GM12878 (cell line): Measurements from ENCODE around the gene CHFR. TPM values are rescaled to one million over a fixed set of nuclear protein-coding genes. Genes with fewer than 3 reads are reported as not detected.

Source experiments
- ATAC-seq: fragments of 200-7000 bp; cut with Tn5 transposase; 3 replicates; pipeline ENCODE4 v1.9.1; 2020; ENCODE audit warnings: mild to moderate bottlenecking, moderate library complexity
- BruUV-seq: library from RNA; stranded (reverse); fragments of 400-500 nt; replicated peaks from 2 replicates; lab custom pipeline; 2021; lab: Mats Ljungman, UMichigan
- CTCF ChIA-PET: fragments of 300-600 bp; sonication (Branson Sonifier 250); formaldehyde crosslinking; extraction: SDS; loops from one replicate; lab custom pipeline; 2021; ENCODE audit warnings: inconsistent platforms; lab: Yijun Ruan, JAX
- POLR2A ChIA-PET: fragments of 350-600 bp; formaldehyde crosslinking; extraction: SDS; loops from one replicate; lab custom pipeline; 2021; ENCODE audit warnings: inconsistent platforms; lab: Charles Lee
- RAD21 ChIA-PET: fragments of 300-600 bp; sonication (Branson Sonifier 250); formaldehyde crosslinking; loops from one replicate; lab custom pipeline; 2023; ENCODE audit warnings: antibody characterized with exemption; ENCODE audit not compliant: unreplicated experiment; lab: Charles Lee
- SMC1A ChIA-PET: fragments of 300-600 bp; sonication (Branson Sonifier 250); formaldehyde crosslinking; loops from one replicate; lab custom pipeline; 2023; ENCODE audit not compliant: unreplicated experiment, uncharacterized antibody; lab: Charles Lee
- DNase-seq: peaks from one replicate; pipeline ENCODE4 v3.0.0-alpha.2; 2011; ENCODE audit warnings: low read depth, low spot score
- FAIRE-seq: peaks from 3 replicates; lab custom pipeline; 2011; peaks lifted over from hg19 to GRCh38; lab: Jason Lieb, UNC
- H2AFZ ChIP-seq: 2 replicates; pipeline ENCODE4 v1.6.0; 2011; ENCODE audit warnings: low read depth, low read length, control low read depth; ENCODE audit not compliant: control insufficient read depth
- H3K27ac ChIP-seq: 2 replicates; pipeline ENCODE4 v1.5.1; 2011; ENCODE audit warnings: control low read depth; ENCODE audit not compliant: control insufficient read depth, insufficient read depth
- H3K27me3 ChIP-seq, 2 experiments: replicated peaks in 1 of 2; 2 replicates each; pipeline versions ENCODE4 v1.6.0 to v1.6.1; 2011; ENCODE audit warnings: low read length in 1 of 2; ENCODE audit not compliant: control insufficient read depth in 2 of 2, insufficient read depth in 2 of 2
- H3K36me3 ChIP-seq, 2 experiments: 2 replicates each; pipeline ENCODE4 v1.5.1; 2011; ENCODE audit warnings: low read length in 1 of 2; ENCODE audit not compliant: control insufficient read depth in 2 of 2, insufficient read depth in 2 of 2
- H3K4me1 ChIP-seq: 2 replicates; pipeline ENCODE4 v1.6.1; 2011; ENCODE audit warnings: mild to moderate bottlenecking, low read length, moderate library complexity, mixed read lengths; ENCODE audit not compliant: control insufficient read depth, insufficient read depth
- H3K4me2 ChIP-seq: 2 replicates; pipeline ENCODE4 v1.6.0; 2011; ENCODE audit warnings: control low read depth; ENCODE audit not compliant: control insufficient read depth, insufficient read depth
- H3K4me3 ChIP-seq: fragments of 200-600 bp; sonication (generic); 2 replicates; pipeline ENCODE4 v1.5.1; 2016
- H3K79me2 ChIP-seq: 2 replicates; pipeline ENCODE4 v1.6.0; 2011; ENCODE audit warnings: low read length; ENCODE audit not compliant: control insufficient read depth, insufficient read depth
- H3K9ac ChIP-seq: 2 replicates; pipeline ENCODE4 v1.8.0; 2011; ENCODE audit warnings: low read length, control low read depth, mixed read lengths; ENCODE audit not compliant: control insufficient read depth, insufficient read depth
- H3K9me3 ChIP-seq: replicated peaks from 3 replicates; pipeline ENCODE4 v1.5.1; 2011; ENCODE audit warnings: mild to moderate bottlenecking, low read length; ENCODE audit not compliant: control insufficient read depth, insufficient read depth
- H4K20me1 ChIP-seq: 2 replicates; pipeline ENCODE4 v1.6.0; 2011; ENCODE audit not compliant: control insufficient read depth, insufficient read depth
- ESRRA ChIP-seq: IDR thresholded peaks from 2 replicates; pipeline ENCODE4 v1.6.1; 2012; ENCODE audit warnings: mild to moderate bottlenecking, low read length, improper control_type of control experiment
- GABPA ChIP-seq: IDR thresholded peaks from 2 replicates; pipeline ENCODE4 v1.6.1; 2014; ENCODE audit warnings: antibody characterized with exemption, low read depth, mild to moderate bottlenecking, inconsistent platforms
- MLLT1 ChIP-seq: fragments of 450-650 bp; IDR thresholded peaks from 2 replicates; pipeline ENCODE4 v1.6.1; 2016; ENCODE audit warnings: mild to moderate bottlenecking
- RAD51 ChIP-seq: fragments of 450-650 bp; IDR thresholded peaks from 2 replicates; pipeline ENCODE4 v1.6.1; 2016; ENCODE audit warnings: moderate library complexity, mild to moderate bottlenecking, inconsistent platforms
- RB1 ChIP-seq: fragments of 450-650 bp; formaldehyde crosslinking; IDR thresholded peaks from 2 replicates; pipeline ENCODE4 v1.6.1; 2017; ENCODE audit warnings: mild to moderate bottlenecking, borderline replicate concordance
- RFX5 ChIP-seq: IDR thresholded peaks from 2 replicates; pipeline ENCODE4 v1.6.1; 2011; ENCODE audit warnings: low read depth, low read length, improper control_type of control experiment
- ZBTB40 ChIP-seq: fragments of 450-650 bp; IDR thresholded peaks from 2 replicates; pipeline ENCODE4 v1.6.1; 2016; ENCODE audit warnings: mild to moderate bottlenecking, moderate library complexity, borderline replicate concordance
- WGBS: methylation state at CpG from one replicate; pipeline ENCODE4 v1.1.6; 2016; ENCODE audit warnings: low lambda C conversion rate; ENCODE audit not compliant: insufficient replicate concordance, insufficient coverage; ENCODE audit errors: missing lambda C conversion rate; 5-methylcytosine and 5-hydroxymethylcytosine counted together
- in situ Hi-C: fragments of 300-500 bp; cut with MboI; formaldehyde crosslinking; loops from 9 replicates; pipeline ENCODE4 v1.14.3; 2018; ENCODE audit warnings: mixed read lengths
- intact Hi-C: fragments of 100-400 bp; cut with micrococcal nuclease; formaldehyde crosslinking; loops from one replicate; pipeline ENCODE4 v1.14.2; 2022; ENCODE audit not compliant: unreplicated experiment
- polyA plus RNA-seq, 11 experiments: library from polyadenylated mRNA; depleted of rRNA in 4 of 11; unstranded in 6 of 11; stranded (reverse) in 5 of 11; fragments of >200 nt; fragmentation: Nextera tagmentation in 4 of 11; fragmentation: Illumina TruSeq in 1 of 11; extraction: Ambion mirVana in 4 of 11; extraction: Trizol in 1 of 11; gene quantifications; 1 replicate in 1 of 11; 2 replicates in 10 of 11; pipeline versions ENCODE4 v1.2.1 to v1.2.3, GENCODE V29; 2011 to 2016; ENCODE audit warnings: inconsistent platforms in 2 of 11, missing spikeins in 2 of 11, low read depth in 1 of 11
- total RNA-seq, 4 experiments: library from RNA; depleted of rRNA in 3 of 4; stranded (reverse); fragments of >200 nt in 3 of 4; fragmentation: Illumina TruSeq in 1 of 4; extraction: Trizol in 1 of 4; gene quantifications; 2 replicates each; pipeline versions ENCODE4 v1.2.1 to v1.2.3, GENCODE V29; 2013 to 2021

CHFR gene
- total and polyA plus RNA-seq, 10 of the 15 experiments (the other 5 are each of a cell fraction or from before 2014, with no cell fraction given), result 1.1 to 49.4 (median 34.4) TPM

- TF ChIP-seq ZBTB40 (no peak), RFX5 (no peak), RB1 (no peak)
Measured at GRCh38 chr12:132888852-132889251, 1.4 kb upstream of the CHFR start (continued).

- Histone ChIP-seq H3K9ac (peak overlapping the region; percentile 79; the same call in 1 of the 2 replicates), H3K27ac (peak overlapping the region; percentile 65)
- POLR2A ChIA-PET, result interaction anchor here (0.9 kb wide), 1 partner anchor 56 kb away, joined by 3 read pairs; no protein-coding TSS in a partner anchor
Measured at GRCh38 chr12:132886529-132887477, 602 bp downstream of the CHFR start.

More at GRCh38 chr12:132886529-132887477, 602 bp downstream of the CHFR start:
- no peaks in the 10 kb centered on the region for H3K27me3 ChIP-seq
- H2AFZ ChIP-seq, result peak overlapping the region; percentile 58
- RAD21 ChIA-PET, result no interaction called here
- no peak for DNase-seq
- TF ChIP-seq GABPA (no peak), MLLT1 (peak; percentile 98), ESRRA (no peak), RAD51 (no peak)
- SMC1A ChIA-PET, result interaction anchor here (0.6 kb wide), 1 partner anchor 119 kb away, joined by 4 read pairs; no protein-coding TSS in a partner anchor
- in situ Hi-C loops, result no loop called here
- no peak for ATAC-seq
- peaks cover 5% of the 10 kb centered on the region for H3K79me2 ChIP-seq
- WGBS, result 13% methylated on average over 46 of the region's 64 CpGs
- no peak for FAIRE-seq
- H3K4me2 ChIP-seq, result peak overlapping the region; percentile 36
- intact Hi-C loops, result no loop called here
- CTCF ChIA-PET, result interaction anchor here (0.6 to 1.0 kb wide), 2 partner anchors 58 to 151 kb away, joined by 3 to 4 read pairs; no protein-coding TSS in a partner anchor
- peak overlapping the region; percentile 91 for H3K4me3 ChIP-seq
- peaks cover 12% of the 10 kb centered on the region for H3K9me3 ChIP-seq
- H4K20me1 ChIP-seq, result no peaks in the 10 kb centered on the region
- BruUV-seq, result TSS peak; percentile 67
- H3K36me3 ChIP-seq, result peaks cover 0 to 8% of the 10 kb centered on the region in 2 experiments
- H3K4me1 ChIP-seq, result no peaks in the 10 kb centered on the region
